ENCODE results near the gene VPS16.

The VPS16 gene

DNA sequence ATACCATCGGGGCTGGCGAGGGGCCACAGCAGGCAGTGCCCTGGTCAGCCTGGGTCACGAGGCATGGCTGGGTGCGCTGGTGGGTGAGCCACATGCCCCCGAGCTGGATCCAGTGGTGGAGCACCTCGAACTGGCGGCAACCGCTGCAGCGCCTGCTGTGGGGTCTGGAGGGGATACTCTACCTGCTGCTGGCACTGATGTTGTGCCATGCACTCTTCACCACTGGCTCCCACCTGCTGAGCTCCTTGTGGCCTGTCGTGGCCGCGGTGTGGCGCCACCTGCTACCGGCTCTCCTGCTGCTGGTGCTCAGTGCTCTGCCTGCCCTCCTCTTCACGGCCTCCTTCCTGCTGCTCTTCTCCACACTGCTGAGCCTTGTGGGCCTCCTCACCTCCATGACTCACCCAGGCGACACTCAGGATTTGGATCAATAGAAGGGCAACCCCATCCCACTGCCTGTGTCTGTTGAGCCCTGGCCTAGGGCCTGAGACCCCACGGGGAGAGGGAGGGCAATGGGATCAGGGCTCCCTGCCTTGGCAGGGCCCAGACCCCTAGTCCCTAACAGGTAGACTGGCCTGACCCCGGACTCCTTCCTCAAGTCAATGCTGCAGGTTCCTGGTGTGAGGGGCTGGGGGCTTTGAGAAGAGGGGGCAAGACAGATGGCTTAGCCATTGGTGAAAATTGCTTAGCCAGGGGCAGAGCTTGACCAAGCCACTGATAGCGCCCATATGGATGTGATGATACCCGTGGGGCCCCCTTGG is 23.8 kb upstream of the VPS16 start:
- DNase-seq (ENCODE audit: low read depth), result no peak
- TF ChIP-seq, protein P1, sequence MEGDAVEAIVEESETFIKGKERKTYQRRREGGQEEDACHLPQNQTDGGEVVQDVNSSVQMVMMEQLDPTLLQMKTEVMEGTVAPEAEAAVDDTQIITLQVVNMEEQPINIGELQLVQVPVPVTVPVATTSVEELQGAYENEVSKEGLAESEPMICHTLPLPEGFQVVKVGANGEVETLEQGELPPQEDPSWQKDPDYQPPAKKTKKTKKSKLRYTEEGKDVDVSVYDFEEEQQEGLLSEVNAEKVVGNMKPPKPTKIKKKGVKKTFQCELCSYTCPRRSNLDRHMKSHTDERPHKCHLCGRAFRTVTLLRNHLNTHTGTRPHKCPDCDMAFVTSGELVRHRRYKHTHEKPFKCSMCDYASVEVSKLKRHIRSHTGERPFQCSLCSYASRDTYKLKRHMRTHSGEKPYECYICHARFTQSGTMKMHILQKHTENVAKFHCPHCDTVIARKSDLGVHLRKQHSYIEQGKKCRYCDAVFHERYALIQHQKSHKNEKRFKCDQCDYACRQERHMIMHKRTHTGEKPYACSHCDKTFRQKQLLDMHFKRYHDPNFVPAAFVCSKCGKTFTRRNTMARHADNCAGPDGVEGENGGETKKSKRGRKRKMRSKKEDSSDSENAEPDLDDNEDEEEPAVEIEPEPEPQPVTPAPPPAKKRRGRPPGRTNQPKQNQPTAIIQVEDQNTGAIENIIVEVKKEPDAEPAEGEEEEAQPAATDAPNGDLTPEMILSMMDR (IDR thresholded peaks at IDR 0.05; ENCODE audit: control insufficient read depth, insufficient read depth, low read depth, low read length, missing control alignments), result no peak
- H3K4me3 ChIP-seq (ENCODE audit: control insufficient read depth, low read depth, low read length), result no peak overlapping the region

DNA sequence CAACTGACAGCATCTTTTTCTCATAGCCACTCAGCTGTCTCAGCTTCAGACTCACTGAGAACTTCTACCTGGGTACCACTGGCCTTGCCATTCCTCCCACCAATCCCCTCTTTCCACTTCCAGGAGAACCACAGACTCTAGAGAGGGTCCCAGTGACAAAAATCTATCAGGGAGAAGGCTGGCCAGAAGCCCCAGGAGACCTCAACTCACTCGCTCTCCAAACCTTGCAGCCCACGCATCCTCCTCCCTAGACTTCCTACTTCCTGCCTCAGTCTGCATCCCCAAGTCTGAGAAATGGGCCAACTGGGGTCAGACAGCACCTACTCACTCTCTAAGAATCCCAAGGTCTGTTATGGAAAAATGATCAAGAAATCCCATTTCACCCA is 23.2 kb upstream of the VPS16 start:
- H3K4me3 ChIP-seq (ENCODE audit: control insufficient read depth, low read depth, low read length), result no peak overlapping the region
- TF ChIP-seq, protein P1 (IDR thresholded peaks at IDR 0.05; ENCODE audit: control insufficient read depth, insufficient read depth, low read depth, low read length, missing control alignments), result no peak
- DNase-seq (ENCODE audit: low read depth), result no peak

DNA sequence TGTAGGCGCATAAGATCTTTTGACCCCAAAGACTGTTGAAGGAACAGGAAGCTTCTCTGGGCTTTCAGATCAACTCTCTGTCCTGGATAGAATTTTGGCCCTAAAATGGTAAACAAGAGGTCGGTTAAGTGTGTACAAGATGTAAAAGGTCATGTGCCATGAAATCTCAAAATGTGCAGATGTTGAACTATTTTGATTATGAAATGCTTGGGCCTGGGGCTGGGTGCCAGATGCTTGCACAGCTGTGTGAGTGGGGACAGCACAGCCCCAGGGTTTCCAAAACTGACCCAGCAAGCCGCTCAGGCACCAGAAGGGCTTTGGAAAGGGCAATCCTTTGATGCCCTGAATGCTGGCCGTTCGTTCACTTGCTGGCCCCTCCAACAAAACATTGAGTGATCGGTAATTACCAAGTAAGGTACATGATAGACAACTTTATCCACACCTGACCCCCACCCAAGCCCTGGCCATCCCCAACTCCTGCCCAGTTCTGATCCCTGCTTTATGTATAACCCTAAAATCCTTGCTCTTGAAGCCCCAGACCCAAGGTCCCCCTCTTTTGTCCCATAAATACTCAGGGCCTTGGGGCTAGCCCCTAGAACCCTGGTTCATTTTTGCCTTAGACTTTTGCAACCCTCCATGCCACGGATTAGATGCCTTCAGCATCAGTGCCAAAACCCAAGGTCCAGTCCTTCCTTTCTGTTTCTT is 22.5 kb upstream of the VPS16 start:
- H3K4me3 ChIP-seq (ENCODE audit: control insufficient read depth, low read depth, low read length), result no peak overlapping the region
- TF ChIP-seq, protein P1 (IDR thresholded peaks at IDR 0.05; ENCODE audit: control insufficient read depth, insufficient read depth, low read depth, low read length, missing control alignments), result no peak
- no peak for DNase-seq (ENCODE audit: low read depth)

DNA sequence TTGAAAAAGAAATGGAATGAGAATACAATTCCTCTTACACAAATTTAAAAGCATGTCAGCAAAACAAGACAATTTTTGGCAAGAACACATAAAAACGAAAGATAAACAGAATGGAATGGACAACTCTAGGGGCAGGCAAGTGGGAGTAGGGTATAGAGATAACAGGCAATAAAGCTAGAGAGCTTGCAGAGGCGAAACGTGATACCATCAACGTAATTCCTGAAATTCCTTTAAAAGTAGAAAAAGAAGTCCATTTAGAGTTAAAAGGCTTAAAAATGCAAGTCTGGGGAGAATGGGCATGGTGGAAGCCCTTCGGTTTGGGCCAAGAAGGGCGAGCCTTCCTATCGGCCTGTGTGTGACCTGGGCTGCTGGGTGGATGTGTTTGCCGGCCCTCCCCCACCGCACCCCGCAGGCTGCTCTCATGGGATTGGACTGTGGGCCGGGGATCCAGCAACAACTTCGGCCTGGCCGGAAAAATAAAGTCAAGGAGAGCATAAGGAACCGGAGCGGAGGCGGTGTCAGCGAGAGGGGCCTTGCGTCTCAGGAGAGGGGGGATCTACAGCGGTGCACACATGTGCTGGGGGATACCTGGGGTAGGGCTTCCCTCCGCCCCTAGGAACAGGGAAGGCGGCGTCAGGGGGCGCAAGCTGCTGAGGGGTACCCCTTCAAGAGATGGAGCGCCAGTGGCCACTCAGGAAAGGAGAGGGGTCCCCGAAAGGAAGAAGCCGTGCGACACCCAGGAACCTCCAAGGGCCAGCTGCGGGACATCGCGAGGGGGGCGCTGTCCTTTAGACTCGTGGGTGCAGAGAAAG is 20.3 kb upstream of the VPS16 start:
- DNase-seq (ENCODE audit: low read depth), result no peak
- TF ChIP-seq, protein P1 (IDR thresholded peaks at IDR 0.05; ENCODE audit: control insufficient read depth, insufficient read depth, low read depth, low read length, missing control alignments), result no peak
- H3K4me3 ChIP-seq (ENCODE audit: control insufficient read depth, low read depth, low read length), result no peak overlapping the region

DNA sequence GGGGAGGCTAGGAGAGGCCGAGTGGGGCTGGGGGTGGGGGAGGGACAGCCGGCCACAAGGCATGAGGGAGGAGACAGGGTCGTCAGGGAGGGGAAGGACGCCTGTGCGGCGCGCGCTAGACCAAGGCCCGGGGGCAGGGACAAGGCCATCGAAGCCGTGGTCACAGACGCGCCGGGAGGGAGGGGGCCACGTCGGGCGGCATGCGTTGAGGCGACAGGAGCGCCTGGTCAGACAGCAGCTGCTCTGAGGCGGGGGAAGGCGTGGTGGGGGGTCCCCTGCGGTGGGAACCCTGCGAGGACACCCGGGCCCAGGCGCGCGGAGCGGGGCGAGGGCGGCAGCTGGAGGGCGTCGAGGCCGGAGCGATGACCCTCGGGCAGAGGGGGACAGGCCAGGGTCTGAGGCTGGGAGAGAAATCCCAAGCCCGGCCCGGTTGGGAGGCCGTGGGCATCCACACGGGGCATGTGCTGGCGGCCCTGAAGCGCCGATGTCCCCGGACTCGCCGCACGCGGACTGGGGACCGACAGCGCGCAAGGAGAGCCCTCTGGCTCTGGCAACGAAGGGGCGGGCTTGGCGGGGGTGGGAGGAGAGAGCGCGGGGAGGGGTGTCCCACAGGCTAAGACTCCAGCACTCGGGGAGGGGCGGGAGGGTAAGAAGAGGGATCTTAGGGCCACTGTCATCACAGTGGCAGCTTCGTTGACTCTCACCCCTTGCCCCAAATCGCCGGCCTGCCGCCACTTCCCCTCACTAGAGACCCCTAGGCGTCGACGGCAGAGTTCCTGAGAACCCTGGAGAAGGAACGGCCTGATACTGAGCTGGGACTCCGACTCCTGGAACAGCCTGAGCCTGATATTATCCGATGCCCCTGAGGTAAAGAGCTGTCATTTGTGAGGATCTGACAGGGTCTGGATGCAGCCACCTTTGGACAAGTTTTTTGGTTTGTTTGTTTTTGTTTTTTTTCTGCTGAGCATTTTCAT is 19.4 kb upstream of the VPS16 start:
- no peak for DNase-seq (ENCODE audit: low read depth)
- TF ChIP-seq, protein P1 (IDR thresholded peaks at IDR 0.05; ENCODE audit: control insufficient read depth, insufficient read depth, low read depth, low read length, missing control alignments), result no peak
- no peak overlapping the region for H3K4me3 ChIP-seq (ENCODE audit: control insufficient read depth, low read depth, low read length)

Data from AG09309 (cell line).